Measurements from ENCODE around the gene LSM10. TPM values are rescaled to one million over a fixed set of nuclear protein-coding genes. Genes with fewer than 3 reads are reported as not detected.

LSM10 gene
- 6.6 and 7.8 TPM in 2 replicates for total RNA-seq (2014; rRNA removed; shearing (Covaris generic))

GRCh38 chr1:36397378-36398230 is at the start of gene LSM10:
Gene LSM10, minus strand, starts transcription at chr1:36397908. Its CDS starts 3,779 bp downstream, at chr1:36394129.
- DNase-seq (ENCODE audit: low read depth): peak; percentile 92

GRCh38 chr1:36447450-36447849 is 49.7 kb upstream of the LSM10 start:
- no peak for DNase-seq (ENCODE audit: low read depth)

- no peak for DNase-seq (ENCODE audit: low read depth)
These were observed 49.0 kb upstream of the LSM10 start for GRCh38 chr1:36446746-36447145.

- DNase-seq (ENCODE audit: low read depth): peak; percentile 15
These were observed 48.6 kb upstream of the LSM10 start for GRCh38 chr1:36446271-36446670.

- no peak for DNase-seq (ENCODE audit: low read depth)
These were observed 45.6 kb upstream of the LSM10 start for GRCh38 chr1:36443297-36443696.

- DNase-seq (ENCODE audit: low read depth): no peak
These were observed 44.6 kb upstream of the LSM10 start for GRCh38 chr1:36442337-36442736.

- no peak for DNase-seq (ENCODE audit: low read depth)
These were observed 42.9 kb upstream of the LSM10 start for GRCh38 chr1:36440646-36441045.

GRCh38 chr1:36440044-36440443 is 42.3 kb upstream of the LSM10 start:
- no peak for DNase-seq (ENCODE audit: low read depth)

- DNase-seq (ENCODE audit: low read depth): no peak
These were observed 41.0 kb upstream of the LSM10 start for GRCh38 chr1:36438715-36439114.

GRCh38 chr1:36436821-36437220 is 39.1 kb upstream of the LSM10 start:
- no peak for DNase-seq (ENCODE audit: low read depth)

GRCh38 chr1:36433102-36433501 is 35.4 kb upstream of the LSM10 start:
- no peak for DNase-seq (ENCODE audit: low read depth)

- DNase-seq (ENCODE audit: low read depth): no peak
These were observed 34.9 kb upstream of the LSM10 start for GRCh38 chr1:36432616-36433015.

- DNase-seq (ENCODE audit: low read depth): no peak
These were observed 28.1 kb upstream of the LSM10 start for GRCh38 chr1:36425791-36426190.

- DNase-seq (ENCODE audit: low read depth): no peak
These were observed 23.9 kb upstream of the LSM10 start for GRCh38 chr1:36421649-36422048.

GRCh38 chr1:36420836-36421317 is 23.2 kb upstream of the LSM10 start:
- peak; percentile 77 for DNase-seq (ENCODE audit: low read depth)

- no peak for DNase-seq (ENCODE audit: low read depth)
These were observed 22.7 kb upstream of the LSM10 start for GRCh38 chr1:36420409-36420808.

- no peak for DNase-seq (ENCODE audit: low read depth)
These were observed 21.9 kb upstream of the LSM10 start for GRCh38 chr1:36419569-36419968.

- no peak for DNase-seq (ENCODE audit: low read depth)
These were observed 21.4 kb upstream of the LSM10 start for GRCh38 chr1:36419140-36419539.

- DNase-seq (ENCODE audit: low read depth): no peak
These were observed 20.2 kb upstream of the LSM10 start for GRCh38 chr1:36417931-36418330.

GRCh38 chr1:36415661-36416326 is 18.1 kb upstream of the LSM10 start:
- no peak for DNase-seq (ENCODE audit: low read depth)

GRCh38 chr1:36414384-36414783 is 16.7 kb upstream of the LSM10 start:
- DNase-seq (ENCODE audit: low read depth): no peak

- peak; percentile 63 for DNase-seq (ENCODE audit: low read depth)
These were observed 14.3 kb upstream of the LSM10 start for GRCh38 chr1:36411674-36412648.
